SK-N-SH treated with all-trans-retinoic acid at 6 μM for 48 hours (cell line): Measurements from ENCODE around the gene PRKACB.

Experiments used
- ATAC-seq: fragments of 200-7000 bp; cut with Tn5 transposase; 3 replicates; pipeline ENCODE4 v1.9.1; 2020; ENCODE audit warnings: mild to moderate bottlenecking, moderate library complexity
- ARNTL ChIP-seq: fragments of 450-650 bp; formaldehyde crosslinking; IDR thresholded peaks from 2 replicates; pipeline ENCODE4 v1.5.0; 2020; ENCODE audit warnings: low read depth, mild to moderate bottlenecking, moderate library complexity, borderline replicate concordance
- BACH2 ChIP-seq: fragments of 250-450 bp; sonication (Bioruptor Pico); IDR thresholded peaks from 2 replicates; pipeline ENCODE4 v1.9.0; 2021; ENCODE audit warnings: mild to moderate bottlenecking, borderline replicate concordance
- CSDC2 ChIP-seq: fragments of 250-450 bp; sonication (Bioruptor Pico); IDR thresholded peaks from 2 replicates; pipeline ENCODE4 v1.5.0; 2020; ENCODE audit warnings: mild to moderate bottlenecking, moderate library complexity
- ESRRG ChIP-seq: fragments of 250-450 bp; sonication (Bioruptor Pico); IDR thresholded peaks from 2 replicates; pipeline ENCODE4 v1.6.1; 2021; ENCODE audit warnings: mild to moderate bottlenecking
- GLIS3 ChIP-seq: fragments of 250-450 bp; sonication (Bioruptor Pico); IDR thresholded peaks from 2 replicates; pipeline ENCODE4 v1.5.0; 2020; ENCODE audit warnings: mild to moderate bottlenecking, moderate library complexity
- ISL1 ChIP-seq: fragments of 250-450 bp; sonication (Bioruptor Pico); IDR thresholded peaks from 2 replicates; pipeline ENCODE4 v2.1.2; 2022; ENCODE audit warnings: mild to moderate bottlenecking, moderate library complexity
- OSR1 ChIP-seq: fragments of 250-450 bp; sonication (Bioruptor Pico); IDR thresholded peaks from 2 replicates; pipeline ENCODE4 v1.8.0; 2022; ENCODE audit warnings: moderate library complexity, mild to moderate bottlenecking, inconsistent platforms
- PATZ1 ChIP-seq: fragments of 250-450 bp; sonication (Bioruptor Pico); IDR thresholded peaks from 2 replicates; pipeline ENCODE4 v1.8.0; 2020; ENCODE audit warnings: mild to moderate bottlenecking, moderate library complexity, borderline replicate concordance
- POU6F1 ChIP-seq: fragments of 250-450 bp; sonication (Bioruptor Pico); IDR thresholded peaks from 2 replicates; pipeline ENCODE4 v1.8.0; 2021; ENCODE audit warnings: low read depth, mild to moderate bottlenecking, moderate library complexity, borderline replicate concordance
- PPARA ChIP-seq: fragments of 250-450 bp; sonication (Bioruptor Pico); IDR thresholded peaks from 2 replicates; pipeline ENCODE4 v1.5.0; 2020; ENCODE audit warnings: mild to moderate bottlenecking, borderline replicate concordance
- RARB ChIP-seq: fragments of 250-450 bp; sonication (Bioruptor Pico); IDR thresholded peaks from 2 replicates; pipeline ENCODE4 v1.8.0; 2021; ENCODE audit warnings: mild to moderate bottlenecking, moderate library complexity
- SNAI2 ChIP-seq: fragments of 250-450 bp; sonication (Bioruptor Pico); IDR thresholded peaks from 2 replicates; pipeline ENCODE4 v1.5.0; 2020; ENCODE audit warnings: mild to moderate bottlenecking, moderate library complexity
- TOX ChIP-seq: fragments of 250-450 bp; sonication (Bioruptor Pico); IDR thresholded peaks from 2 replicates; pipeline ENCODE4 v1.8.0; 2021; ENCODE audit warnings: mild to moderate bottlenecking, moderate library complexity, borderline replicate concordance
- TSHZ2 ChIP-seq: fragments of 250-450 bp; sonication (Bioruptor Pico); IDR thresholded peaks from 2 replicates; pipeline ENCODE4 v1.5.0; 2020; ENCODE audit warnings: mild to moderate bottlenecking, moderate library complexity
- ZC3H10 ChIP-seq: fragments of 250-450 bp; sonication (Bioruptor Pico); IDR thresholded peaks from 2 replicates; pipeline ENCODE4 v1.5.1; 2021; ENCODE audit warnings: mild to moderate bottlenecking, moderate library complexity
- ZFP30 ChIP-seq: fragments of 450-650 bp; formaldehyde crosslinking; IDR thresholded peaks from 2 replicates; pipeline ENCODE4 v1.5.0; 2022; ENCODE audit warnings: mild to moderate bottlenecking, moderate library complexity
- ZNF70 ChIP-seq: fragments of 450-650 bp; formaldehyde crosslinking; IDR thresholded peaks from 2 replicates; pipeline ENCODE4 v1.5.0; 2020; ENCODE audit warnings: mild to moderate bottlenecking, moderate library complexity
- ZNF8 ChIP-seq: fragments of 450-650 bp; formaldehyde crosslinking; IDR thresholded peaks from 2 replicates; pipeline ENCODE4 v1.5.0; 2020; ENCODE audit warnings: mild to moderate bottlenecking, moderate library complexity

The PRKACB gene

GRCh38 chr1:84280912-84281311 lies 136.8 kb downstream of the PRKACB start (continued):
- no peak for TF ChIP-seq POU6F1 (CRISPR knock-in tag)
- no peak for TF ChIP-seq ZFP30 (CRISPR knock-in tag)
- no peak for TF ChIP-seq BACH2 (CRISPR knock-in tag)
- TF ChIP-seq ZNF8 (CRISPR knock-in tag) = no peak
- no peak for TF ChIP-seq CSDC2
- no peak for TF ChIP-seq TOX
- no peak for TF ChIP-seq ESRRG (CRISPR knock-in tag)
- TF ChIP-seq PPARA = no peak
- no peak for TF ChIP-seq OSR1 (CRISPR knock-in tag)
- TF ChIP-seq RARB = no peak
- TF ChIP-seq SNAI2 = no peak
- no peak for TF ChIP-seq ISL1 (CRISPR knock-in tag)
- TF ChIP-seq, all 23 proteins: peak for 0

GRCh38 chr1:84282780-84283333 lies 138.8 kb downstream of the PRKACB start:
- ATAC-seq = no peak

More at GRCh38 chr1:84282780-84283333, 138.8 kb downstream of the PRKACB start:
- TF ChIP-seq TSHZ2 (CRISPR knock-in tag) (no peak), PATZ1 (CRISPR knock-in tag) (no peak), CSDC2 (no peak), ARNTL (no peak), PPARA (no peak), ZNF70 (CRISPR knock-in tag) (no peak), OSR1 (CRISPR knock-in tag) (no peak), GLIS3 (CRISPR knock-in tag) (no peak), ESRRG (CRISPR knock-in tag) (no peak), ZC3H10 (CRISPR knock-in tag) (no peak), ZNF8 (CRISPR knock-in tag) (no peak), POU6F1 (CRISPR knock-in tag) (no peak), TOX (no peak)
